ENCODE results near the gene PLAC8L1.

Gene PLAC8L1

DNA sequence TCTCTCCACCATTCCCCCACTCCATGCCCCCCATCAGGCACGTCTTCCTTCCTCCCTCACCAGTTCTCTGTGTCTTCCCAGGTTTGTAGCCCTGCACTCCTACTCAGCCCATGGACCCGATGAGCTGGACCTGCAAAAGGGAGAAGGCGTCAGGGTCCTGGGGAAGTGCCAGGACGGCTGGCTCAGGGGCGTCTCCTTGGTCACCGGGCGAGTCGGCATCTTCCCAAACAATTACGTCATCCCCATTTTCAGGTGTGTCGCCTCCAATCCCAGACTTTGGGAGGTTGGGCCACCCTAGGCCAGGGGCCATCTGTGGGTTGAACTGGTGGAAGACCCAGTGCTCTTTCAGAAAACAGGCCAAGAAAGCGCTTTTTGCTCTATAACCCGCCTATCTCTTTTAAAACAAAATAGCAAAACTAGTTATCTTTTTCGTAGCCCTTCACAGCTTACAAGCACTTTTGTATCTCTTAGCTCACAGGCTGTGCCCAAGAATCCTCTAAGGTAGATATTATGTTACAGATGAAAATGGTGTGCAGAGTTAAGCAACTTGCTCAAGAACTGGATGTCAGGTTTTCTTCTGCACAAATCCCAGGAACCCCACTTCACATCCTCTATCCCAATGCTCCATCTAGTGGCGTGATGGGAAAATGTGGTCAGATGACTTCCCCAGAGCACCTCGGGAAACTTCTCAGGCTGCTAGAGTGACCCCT is 56.2 kb downstream of the PLAC8L1 start:
- no peak overlapping the region for H3K9ac ChIP-seq (ENCODE audit: insufficient read length)
- TF ChIP-seq POLR2AphosphoS5 (IDR thresholded peaks at IDR 0.05; ENCODE audit: borderline replicate concordance, low read depth, low read length) (no peak), EZH2 (IDR thresholded peaks at IDR 0.05) (no peak), FOXP2 (optimal IDR thresholded peaks at IDR 0.05; ENCODE audit: control extremely low read depth, extremely low read length, insufficient read depth) (no peak)
- peak; percentile 72 for DNase-seq (ENCODE audit: low read depth, low spot score)
- no peak overlapping the region for H3K4me3 ChIP-seq
- no peaks in the 10 kb centered on the region for H3K36me3 ChIP-seq (ENCODE audit: insufficient read depth, low read length)
- no peak overlapping the region for H3K27ac ChIP-seq
- no peaks in the 10 kb centered on the region for H3K9me3 ChIP-seq (ENCODE audit: low read depth, low read length)

DNA sequence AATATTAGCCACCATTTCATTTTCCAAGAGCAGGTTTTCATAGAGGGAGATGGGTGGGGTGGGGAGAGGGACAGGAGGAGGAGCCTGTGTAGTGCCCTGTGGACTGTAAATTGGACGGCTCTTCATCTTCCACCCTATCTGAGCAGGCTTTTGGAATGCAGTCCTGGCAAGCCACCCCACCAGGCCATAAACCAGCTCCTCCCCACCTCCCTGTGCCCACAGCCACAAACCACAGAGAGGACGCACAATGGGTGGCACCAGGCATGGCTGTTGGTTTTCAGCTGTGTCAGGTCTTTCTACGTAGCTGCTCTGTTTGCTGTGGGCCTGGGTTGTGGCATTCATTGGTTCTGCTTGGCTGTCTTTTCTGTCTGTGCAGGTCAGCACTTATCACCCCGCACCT is 58.0 kb downstream of the PLAC8L1 start:
- DNase-seq (ENCODE audit: low read depth, low spot score): no peak
- TF ChIP-seq EZH2 (IDR thresholded peaks at IDR 0.05) (no peak), POLR2AphosphoS5 (IDR thresholded peaks at IDR 0.05; ENCODE audit: borderline replicate concordance, low read depth, low read length) (no peak), FOXP2 (optimal IDR thresholded peaks at IDR 0.05; ENCODE audit: control extremely low read depth, extremely low read length, insufficient read depth) (no peak)
- Histone ChIP-seq H3K27ac (no peak overlapping the region), H3K9me3 (ENCODE audit: low read depth, low read length) (no peaks in the 10 kb centered on the region), H3K9ac (ENCODE audit: insufficient read length) (no peak overlapping the region), H3K36me3 (ENCODE audit: insufficient read depth, low read length) (no peaks in the 10 kb centered on the region), H3K4me3 (no peak overlapping the region)

DNA sequence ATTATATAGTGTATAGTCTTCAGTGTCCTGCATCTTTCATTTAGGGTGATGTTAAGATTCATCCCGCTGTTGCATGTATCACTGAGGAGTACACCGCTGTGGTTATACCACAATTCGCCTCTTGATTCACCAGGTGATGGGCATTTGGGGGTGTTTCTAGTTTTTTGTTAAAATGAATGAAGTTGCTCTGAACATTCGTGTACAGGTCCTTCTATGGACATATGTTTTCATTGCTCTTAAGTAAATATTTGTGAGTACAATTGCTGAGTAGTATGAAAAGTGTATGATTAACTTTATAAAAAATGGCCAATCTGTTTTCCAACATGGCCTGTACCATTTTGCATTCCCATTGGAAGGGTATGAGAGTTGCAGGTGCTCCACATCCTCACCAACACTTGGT is 61.7 kb downstream of the PLAC8L1 start:
- H3K36me3 ChIP-seq (ENCODE audit: insufficient read depth, low read length): no peaks in the 10 kb centered on the region

DNA sequence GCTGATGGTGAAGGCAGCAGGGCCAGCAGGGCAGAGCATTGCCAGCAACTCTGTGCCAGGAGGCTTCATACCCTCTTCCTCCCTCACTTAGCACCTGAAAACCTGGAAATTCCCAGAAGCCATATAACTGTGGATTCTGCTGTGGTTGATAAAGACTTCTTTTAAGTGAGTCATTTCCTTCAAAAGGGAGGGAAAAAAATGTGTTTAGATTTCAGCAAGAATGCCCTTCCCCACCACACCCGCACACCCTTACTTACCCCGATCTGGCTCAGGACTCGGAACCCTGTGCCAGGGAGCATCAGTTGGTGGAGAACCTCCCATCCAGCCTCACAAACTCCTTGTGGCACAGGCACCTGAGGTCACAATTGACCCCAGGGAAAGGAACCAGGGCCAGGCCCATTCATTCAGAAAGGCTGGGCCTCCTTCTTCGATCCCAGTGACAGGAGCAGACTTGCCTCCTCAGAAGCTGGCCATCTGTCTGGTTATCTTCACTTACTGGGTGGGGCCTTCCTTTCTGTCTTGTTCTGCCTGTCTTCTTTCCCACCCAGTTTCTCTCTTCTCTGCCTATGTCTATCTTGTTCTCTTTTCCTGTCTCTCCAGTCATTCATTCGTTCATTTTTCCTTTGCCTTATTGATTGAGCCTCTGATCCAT is 62.6 kb downstream of the PLAC8L1 start:
- no peak for DNase-seq (ENCODE audit: low read depth, low spot score)
- TF ChIP-seq EZH2 (IDR thresholded peaks at IDR 0.05): no peak
- no peak for TF ChIP-seq FOXP2 (optimal IDR thresholded peaks at IDR 0.05; ENCODE audit: control extremely low read depth, extremely low read length, insufficient read depth)
- TF ChIP-seq POLR2AphosphoS5 (IDR thresholded peaks at IDR 0.05; ENCODE audit: borderline replicate concordance, low read depth, low read length): no peak
- H3K9ac ChIP-seq (ENCODE audit: insufficient read length): no peak overlapping the region
- H3K4me3 ChIP-seq: no peak overlapping the region
- no peaks in the 10 kb centered on the region for H3K9me3 ChIP-seq (ENCODE audit: low read depth, low read length)
- H3K36me3 ChIP-seq (ENCODE audit: insufficient read depth, low read length): no peaks in the 10 kb centered on the region
- no peak overlapping the region for H3K27ac ChIP-seq

More for the DNA sequence above, 61.7 kb downstream of the PLAC8L1 start:
- TF ChIP-seq POLR2AphosphoS5 (IDR thresholded peaks at IDR 0.05; ENCODE audit: borderline replicate concordance, low read depth, low read length) (no peak), FOXP2 (optimal IDR thresholded peaks at IDR 0.05; ENCODE audit: control extremely low read depth, extremely low read length, insufficient read depth) (no peak), EZH2 (IDR thresholded peaks at IDR 0.05) (no peak)
- H3K9me3 ChIP-seq (ENCODE audit: low read depth, low read length): no peaks in the 10 kb centered on the region
- no peak overlapping the region for H3K27ac ChIP-seq
- no peak for DNase-seq (ENCODE audit: low read depth, low spot score)
- no peak overlapping the region for H3K9ac ChIP-seq (ENCODE audit: insufficient read length)
- no peak overlapping the region for H3K4me3 ChIP-seq

DNA sequence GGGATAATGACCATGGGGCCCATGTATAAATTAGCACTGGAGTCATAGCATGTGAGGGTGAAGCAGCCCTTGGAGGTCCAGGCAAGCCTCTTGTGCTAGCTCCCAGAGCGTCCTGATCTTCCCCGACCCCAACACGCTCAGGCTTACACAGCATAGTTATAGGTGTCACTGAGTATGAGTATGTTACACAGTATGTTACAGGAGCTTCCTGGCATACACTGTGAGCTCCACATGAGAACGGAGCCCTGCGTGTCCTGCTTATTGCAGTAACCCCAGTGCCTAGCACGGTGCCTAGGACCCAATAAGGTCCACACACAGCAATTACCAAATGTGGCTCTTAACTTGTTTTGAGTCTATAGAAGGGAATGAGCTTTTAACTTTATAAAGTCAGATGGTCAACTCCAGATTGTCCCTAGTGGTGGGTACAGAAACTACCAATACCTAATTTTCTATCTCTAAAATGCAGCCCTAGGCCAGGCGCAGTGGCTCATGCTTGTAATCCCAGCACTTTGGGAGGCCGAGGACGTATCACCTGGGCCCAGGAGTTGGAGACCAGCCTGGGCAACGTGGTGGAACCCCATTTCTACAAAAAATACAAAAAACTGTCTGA is 64.1 kb downstream of the PLAC8L1 start:
- H3K4me3 ChIP-seq: no peak overlapping the region
- no peaks in the 10 kb centered on the region for H3K36me3 ChIP-seq (ENCODE audit: insufficient read depth, low read length)
- no peak overlapping the region for H3K27ac ChIP-seq
- no peaks in the 10 kb centered on the region for H3K9me3 ChIP-seq (ENCODE audit: low read depth, low read length)
- no peak overlapping the region for H3K9ac ChIP-seq (ENCODE audit: insufficient read length)
- DNase-seq (ENCODE audit: low read depth, low spot score): no peak
- TF ChIP-seq EZH2 (IDR thresholded peaks at IDR 0.05) (no peak), POLR2AphosphoS5 (IDR thresholded peaks at IDR 0.05; ENCODE audit: borderline replicate concordance, low read depth, low read length) (no peak), FOXP2 (optimal IDR thresholded peaks at IDR 0.05; ENCODE audit: control extremely low read depth, extremely low read length, insufficient read depth) (no peak)

DNA sequence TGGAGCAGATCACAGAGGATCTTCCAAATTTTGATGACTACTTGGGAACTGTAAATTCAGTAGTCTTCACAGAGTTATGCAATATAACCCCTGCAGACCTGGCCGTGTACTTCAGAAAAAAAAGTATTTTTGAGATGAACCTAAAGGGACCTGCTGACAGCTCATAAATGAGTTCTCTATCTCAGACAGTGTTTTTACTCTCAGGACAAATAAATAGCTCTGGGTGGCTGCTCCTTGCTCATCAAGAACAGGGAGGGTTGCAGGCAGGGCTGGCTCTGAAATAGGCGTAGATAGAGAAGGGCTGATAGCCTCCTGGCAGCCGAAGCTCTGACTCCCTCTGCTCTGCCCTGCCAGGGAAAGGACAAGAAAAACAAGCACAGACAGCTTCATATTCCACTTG is 64.8 kb downstream of the PLAC8L1 start:
- H3K27ac ChIP-seq: no peak overlapping the region
- no peak overlapping the region for H3K9ac ChIP-seq (ENCODE audit: insufficient read length)
- no peaks in the 10 kb centered on the region for H3K36me3 ChIP-seq (ENCODE audit: insufficient read depth, low read length)
- H3K4me3 ChIP-seq: no peak overlapping the region
- no peak for TF ChIP-seq EZH2 (IDR thresholded peaks at IDR 0.05)
- no peak for TF ChIP-seq FOXP2 (optimal IDR thresholded peaks at IDR 0.05; ENCODE audit: control extremely low read depth, extremely low read length, insufficient read depth)
- H3K9me3 ChIP-seq (ENCODE audit: low read depth, low read length): no peaks in the 10 kb centered on the region
- no peak for DNase-seq (ENCODE audit: low read depth, low spot score)

DNA sequence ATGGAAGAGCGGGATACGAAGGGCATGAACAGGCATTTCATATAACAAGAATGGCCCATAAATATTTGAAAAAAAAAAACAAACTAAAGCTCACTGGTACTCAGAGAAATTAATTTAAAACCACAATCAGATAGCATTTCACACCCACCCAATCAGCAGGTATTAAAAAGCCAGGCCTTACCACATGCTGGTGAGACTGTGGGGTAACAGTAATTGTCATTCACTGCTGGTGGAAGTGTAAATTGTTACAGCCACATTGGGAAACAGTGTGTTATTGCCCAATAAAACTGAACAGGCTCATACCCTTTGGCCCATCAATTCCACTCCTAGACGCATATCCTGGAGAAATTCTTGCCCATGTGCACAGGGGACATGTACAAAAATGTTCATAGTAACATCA is 66.0 kb downstream of the PLAC8L1 start:
- H3K27ac ChIP-seq: no peak overlapping the region
- H3K4me3 ChIP-seq: no peak overlapping the region
- H3K36me3 ChIP-seq (ENCODE audit: insufficient read depth, low read length): no peaks in the 10 kb centered on the region
- TF ChIP-seq FOXP2 (optimal IDR thresholded peaks at IDR 0.05; ENCODE audit: control extremely low read depth, extremely low read length, insufficient read depth) (no peak), POLR2AphosphoS5 (IDR thresholded peaks at IDR 0.05; ENCODE audit: borderline replicate concordance, low read depth, low read length) (no peak), EZH2 (IDR thresholded peaks at IDR 0.05) (no peak)
- no peak for DNase-seq (ENCODE audit: low read depth, low spot score)
- no peaks in the 10 kb centered on the region for H3K9me3 ChIP-seq (ENCODE audit: low read depth, low read length)
- no peak overlapping the region for H3K9ac ChIP-seq (ENCODE audit: insufficient read length)

DNA sequence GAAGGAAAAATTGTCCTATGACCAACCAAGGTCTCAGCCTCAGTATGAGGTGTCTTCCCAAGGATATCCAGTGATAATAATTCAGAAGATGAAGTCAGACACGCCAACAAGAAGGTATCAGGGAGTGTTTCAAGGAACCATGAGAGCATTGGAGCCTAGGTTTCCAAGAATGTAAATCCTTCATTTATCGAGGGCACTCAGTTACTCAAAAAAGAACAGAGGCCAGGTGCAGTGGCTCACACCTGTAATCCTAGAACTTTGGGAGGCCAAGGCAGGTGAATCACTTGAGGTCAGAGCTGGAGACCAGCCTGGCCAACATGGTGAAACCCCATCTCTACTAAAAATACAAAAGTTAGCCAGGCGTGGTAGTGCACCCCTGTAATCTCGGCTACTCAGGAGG is 70.8 kb downstream of the PLAC8L1 start:
- Histone ChIP-seq H3K9me3 (ENCODE audit: low read depth, low read length) (no peaks in the 10 kb centered on the region), H3K27ac (no peak overlapping the region), H3K36me3 (ENCODE audit: insufficient read depth, low read length) (no peaks in the 10 kb centered on the region), H3K9ac (ENCODE audit: insufficient read length) (no peak overlapping the region), H3K4me3 (no peak overlapping the region)
- DNase-seq (ENCODE audit: low read depth, low spot score): no peak
- TF ChIP-seq POLR2AphosphoS5 (IDR thresholded peaks at IDR 0.05; ENCODE audit: borderline replicate concordance, low read depth, low read length): no peak
